ENCODE data around the gene NUCKS1.

NUCKS1 gene, protein sequence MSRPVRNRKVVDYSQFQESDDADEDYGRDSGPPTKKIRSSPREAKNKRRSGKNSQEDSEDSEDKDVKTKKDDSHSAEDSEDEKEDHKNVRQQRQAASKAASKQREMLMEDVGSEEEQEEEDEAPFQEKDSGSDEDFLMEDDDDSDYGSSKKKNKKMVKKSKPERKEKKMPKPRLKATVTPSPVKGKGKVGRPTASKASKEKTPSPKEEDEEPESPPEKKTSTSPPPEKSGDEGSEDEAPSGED

DNA sequence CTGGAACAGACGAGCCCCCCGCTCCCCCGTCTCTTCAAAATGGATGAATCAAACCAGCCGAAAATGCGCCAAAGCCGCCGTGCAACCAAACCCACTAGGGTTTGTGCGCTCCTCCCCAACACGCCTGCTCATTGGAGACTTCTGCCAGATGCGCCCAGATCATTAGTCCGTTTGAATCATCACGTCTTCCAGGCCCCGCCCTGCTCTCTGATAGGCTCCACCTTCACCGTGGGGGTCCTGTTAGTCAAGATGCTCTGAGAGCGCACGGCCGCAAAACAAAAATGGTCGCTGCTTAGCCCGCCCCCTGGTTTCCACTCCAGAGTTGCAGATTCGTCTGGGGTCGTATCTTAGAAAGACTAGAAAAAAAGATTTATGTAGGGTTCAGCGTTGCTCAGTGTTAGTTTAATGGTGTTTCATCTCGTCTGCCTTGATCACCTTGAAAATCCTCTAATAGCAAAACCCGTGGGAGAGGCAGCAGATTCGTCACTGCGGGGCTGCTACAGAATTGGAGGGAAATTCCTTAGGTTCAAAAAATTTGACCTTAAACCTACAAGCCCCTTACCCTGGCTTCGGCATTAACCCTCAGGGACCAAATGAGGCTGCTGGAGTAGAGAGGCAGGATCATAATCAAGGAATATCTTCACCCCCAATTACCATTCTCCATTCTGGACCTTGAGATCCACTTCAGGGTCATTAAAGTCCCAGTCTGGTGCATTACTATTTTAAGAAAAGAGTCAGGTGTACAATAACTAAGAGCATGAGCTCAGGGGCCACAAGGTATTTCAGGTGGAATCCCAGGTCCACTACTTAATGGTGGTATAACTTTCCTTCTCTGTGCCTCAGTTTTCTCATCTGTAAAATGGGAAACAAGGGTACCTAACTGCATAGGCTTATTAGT is at the start of gene NUCKS1:
Gene NUCKS1 (minus strand): TSS at position 45 of the 898 bp plus-strand sequence. CDS start 209 bp downstream, outside the sequence.
- DNase-seq (ENCODE audit: low read depth, low spot score): peak; percentile 100
- peak within 1 kb of the TSS; percentile 87 for H3K4me3 ChIP-seq (ENCODE audit: insufficient read length, low read depth)
- no peak for TF ChIP-seq SUZ12 (IDR thresholded peaks at IDR 0.05; ENCODE audit: extremely low read depth, insufficient read depth, insufficient read length)
- peak; percentile 78 for TF ChIP-seq YY1 (IDR thresholded peaks at IDR 0.05; ENCODE audit: insufficient read depth, insufficient read length)
- no peak for TF ChIP-seq ZNF274 (IDR thresholded peaks at IDR 0.05; ENCODE audit: low read depth, low read length)
- H3K27me3 ChIP-seq (ENCODE audit: insufficient read depth, insufficient read length): no peaks in the 10 kb centered on the region
- H3K9ac ChIP-seq (ENCODE audit: insufficient read length, low read depth): peak within 1 kb of the TSS; percentile 93
- H3K9me3 ChIP-seq (ENCODE audit: insufficient read depth, low read length): no peaks in the 10 kb centered on the region
- H3K36me3 ChIP-seq (ENCODE audit: insufficient read depth, insufficient read length, low read length): peaks cover 24% of the 10 kb centered on the region
- H3K4me1 ChIP-seq (ENCODE audit: insufficient read depth, insufficient read length): no peaks in the 10 kb centered on the region

DNA sequence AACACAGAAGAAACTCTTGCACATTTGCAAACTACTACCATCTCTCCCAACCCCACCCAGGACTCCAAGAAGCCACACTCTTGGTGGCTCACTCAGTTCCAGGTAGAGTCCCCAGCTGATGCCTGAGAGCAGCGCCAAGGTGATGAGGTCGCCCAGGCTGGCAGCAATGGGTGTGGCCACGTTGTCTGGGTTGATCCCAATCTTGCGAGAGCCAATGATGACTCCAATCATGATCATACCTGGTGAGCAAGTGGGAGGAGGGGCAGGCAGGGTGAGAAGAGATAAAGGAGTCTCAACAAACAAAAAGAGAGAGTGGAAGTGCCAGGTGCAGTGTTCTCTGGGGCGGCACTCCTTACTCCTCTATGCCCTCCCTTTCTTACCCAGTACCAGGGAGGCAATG is 48.6 kb upstream of the NUCKS1 start:
- TF ChIP-seq ZNF274 (IDR thresholded peaks at IDR 0.05; ENCODE audit: low read depth, low read length) (no peak), YY1 (IDR thresholded peaks at IDR 0.05; ENCODE audit: insufficient read depth, insufficient read length) (no peak)
- peaks cover 72% of the 10 kb centered on the region for H3K36me3 ChIP-seq (ENCODE audit: insufficient read depth, insufficient read length, low read length)

DNA sequence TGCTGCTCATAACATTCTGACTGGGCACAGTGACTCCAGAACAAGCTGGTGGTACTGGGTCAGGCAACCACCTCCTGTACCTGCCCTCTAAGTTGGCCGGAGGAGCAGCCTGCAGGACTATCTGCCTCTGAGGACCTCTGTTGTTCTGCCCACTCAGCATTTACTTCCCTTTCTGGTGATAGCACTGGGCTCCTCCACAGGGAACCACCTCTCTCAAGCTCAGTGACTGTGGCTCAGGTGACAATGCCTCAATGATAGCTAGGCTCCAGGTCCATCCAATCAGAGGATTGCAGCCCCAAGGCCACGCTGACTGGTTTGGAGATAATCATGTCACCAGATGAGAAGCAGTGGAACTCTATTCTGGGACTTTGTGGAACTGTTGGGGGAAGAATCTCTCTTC is 47.2 kb upstream of the NUCKS1 start:
- no peaks in the 10 kb centered on the region for H3K9me3 ChIP-seq (ENCODE audit: insufficient read depth, low read length)
- peaks cover 84% of the 10 kb centered on the region for H3K36me3 ChIP-seq (ENCODE audit: insufficient read depth, insufficient read length, low read length)
- no peak for DNase-seq (ENCODE audit: low read depth, low spot score)

More for the DNA sequence above, 48.6 kb upstream of the NUCKS1 start:
- DNase-seq (ENCODE audit: low read depth, low spot score): no peak
- no peak overlapping the region for H3K9ac ChIP-seq (ENCODE audit: insufficient read length, low read depth)
- H3K4me3 ChIP-seq (ENCODE audit: insufficient read length, low read depth): no peak overlapping the region
- H3K27me3 ChIP-seq (ENCODE audit: insufficient read depth, insufficient read length): no peaks in the 10 kb centered on the region
- no peaks in the 10 kb centered on the region for H3K4me1 ChIP-seq (ENCODE audit: insufficient read depth, insufficient read length)
- no peaks in the 10 kb centered on the region for H3K9me3 ChIP-seq (ENCODE audit: insufficient read depth, low read length)

DNA sequence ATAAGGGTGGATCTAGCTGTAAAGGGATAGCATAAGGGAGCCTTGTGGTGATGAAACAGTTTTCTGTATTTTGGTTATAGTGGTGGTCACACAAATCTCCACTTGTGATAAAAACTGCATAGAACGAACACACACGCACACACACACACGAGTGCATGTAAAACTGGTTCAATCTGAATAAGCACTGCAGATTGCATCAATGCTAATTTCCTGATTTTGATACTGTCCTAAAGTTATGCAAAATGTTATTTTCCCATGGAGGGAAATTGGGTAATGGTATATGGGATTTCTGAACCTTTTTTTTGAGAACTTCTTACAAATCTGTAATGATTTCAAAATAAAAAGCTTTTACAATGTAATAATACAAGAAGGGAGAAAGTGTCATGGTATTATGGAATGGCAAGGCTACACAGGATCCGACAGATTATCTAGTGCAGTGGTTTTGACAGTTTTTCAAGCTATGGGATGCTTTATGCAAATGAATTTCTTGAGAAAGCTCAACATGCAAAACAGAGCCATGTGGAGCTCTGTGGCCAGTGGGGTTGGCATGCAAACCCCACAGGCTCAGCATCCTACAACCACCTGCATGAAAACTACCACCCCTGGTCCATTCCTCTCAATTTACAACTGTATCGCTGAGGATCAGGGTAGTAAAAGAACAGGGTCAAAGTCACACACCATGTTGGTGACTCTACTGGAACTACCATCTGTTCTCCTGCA is 44.2 kb upstream of the NUCKS1 start:
- Histone ChIP-seq H3K27me3 (ENCODE audit: insufficient read depth, insufficient read length) (no peaks in the 10 kb centered on the region), H3K36me3 (ENCODE audit: insufficient read depth, insufficient read length, low read length) (peaks cover 84% of the 10 kb centered on the region), H3K9me3 (ENCODE audit: insufficient read depth, low read length) (no peaks in the 10 kb centered on the region), H3K9ac (ENCODE audit: insufficient read length, low read depth) (no peak overlapping the region), H3K4me3 (ENCODE audit: insufficient read length, low read depth) (no peak overlapping the region), H3K4me1 (ENCODE audit: insufficient read depth, insufficient read length) (peaks cover 12% of the 10 kb centered on the region)
- no peak for DNase-seq (ENCODE audit: low read depth, low spot score)
- TF ChIP-seq SUZ12 (IDR thresholded peaks at IDR 0.05; ENCODE audit: extremely low read depth, insufficient read depth, insufficient read length) (no peak), ZNF274 (IDR thresholded peaks at IDR 0.05; ENCODE audit: low read depth, low read length) (no peak), YY1 (IDR thresholded peaks at IDR 0.05; ENCODE audit: insufficient read depth, insufficient read length) (no peak)

More for the DNA sequence above, 47.2 kb upstream of the NUCKS1 start:
- Histone ChIP-seq H3K27me3 (ENCODE audit: insufficient read depth, insufficient read length) (no peaks in the 10 kb centered on the region), H3K4me1 (ENCODE audit: insufficient read depth, insufficient read length) (peaks cover 9% of the 10 kb centered on the region), H3K4me3 (ENCODE audit: insufficient read length, low read depth) (no peak overlapping the region), H3K9ac (ENCODE audit: insufficient read length, low read depth) (no peak overlapping the region)
- TF ChIP-seq SUZ12 (IDR thresholded peaks at IDR 0.05; ENCODE audit: extremely low read depth, insufficient read depth, insufficient read length) (no peak), ZNF274 (IDR thresholded peaks at IDR 0.05; ENCODE audit: low read depth, low read length) (no peak), YY1 (IDR thresholded peaks at IDR 0.05; ENCODE audit: insufficient read depth, insufficient read length) (no peak)

DNA sequence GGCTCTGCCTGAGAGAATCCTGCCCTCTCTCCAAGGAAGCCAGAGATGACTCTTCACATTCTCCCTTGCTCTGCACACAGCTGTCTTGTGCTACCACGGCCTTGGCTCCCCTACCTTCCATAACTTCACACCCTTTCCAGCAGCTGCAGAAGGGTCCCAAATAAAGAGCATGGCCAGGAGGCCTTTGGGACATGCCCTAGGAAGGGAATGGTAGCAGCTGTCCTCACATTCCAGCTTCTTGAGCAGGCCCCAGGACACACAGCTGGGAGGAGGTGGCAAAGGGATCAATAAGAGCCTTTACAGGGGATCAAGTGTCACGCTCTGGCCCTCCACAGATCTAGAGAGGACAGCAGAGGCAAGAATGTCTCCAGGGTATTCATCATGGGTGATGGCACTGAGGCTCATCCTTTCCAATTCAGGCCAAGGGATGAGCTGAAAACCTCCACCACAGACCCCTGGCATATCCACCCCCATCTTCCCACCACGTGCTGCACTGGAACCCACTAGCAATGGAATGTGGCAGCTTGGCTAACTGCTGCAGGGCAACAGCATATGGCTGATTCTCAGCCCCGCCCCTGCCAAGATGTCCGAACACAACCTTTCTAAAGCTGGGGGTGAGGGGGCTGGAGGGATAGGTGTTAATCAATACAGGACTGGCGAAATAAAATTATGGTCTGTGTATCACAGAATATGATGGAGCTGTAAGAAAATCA is 43.1 kb upstream of the NUCKS1 start:
- Histone ChIP-seq H3K27me3 (ENCODE audit: insufficient read depth, insufficient read length) (no peaks in the 10 kb centered on the region), H3K9ac (ENCODE audit: insufficient read length, low read depth) (no peak overlapping the region), H3K4me3 (ENCODE audit: insufficient read length, low read depth) (no peak overlapping the region), H3K4me1 (ENCODE audit: insufficient read depth, insufficient read length) (peaks cover 12% of the 10 kb centered on the region), H3K9me3 (ENCODE audit: insufficient read depth, low read length) (no peaks in the 10 kb centered on the region), H3K36me3 (ENCODE audit: insufficient read depth, insufficient read length, low read length) (peaks cover 74% of the 10 kb centered on the region)
- DNase-seq (ENCODE audit: low read depth, low spot score): no peak
- no peak for TF ChIP-seq ZNF274 (IDR thresholded peaks at IDR 0.05; ENCODE audit: low read depth, low read length)
- TF ChIP-seq SUZ12 (IDR thresholded peaks at IDR 0.05; ENCODE audit: extremely low read depth, insufficient read depth, insufficient read length): no peak
- TF ChIP-seq YY1 (IDR thresholded peaks at IDR 0.05; ENCODE audit: insufficient read depth, insufficient read length): no peak

DNA sequence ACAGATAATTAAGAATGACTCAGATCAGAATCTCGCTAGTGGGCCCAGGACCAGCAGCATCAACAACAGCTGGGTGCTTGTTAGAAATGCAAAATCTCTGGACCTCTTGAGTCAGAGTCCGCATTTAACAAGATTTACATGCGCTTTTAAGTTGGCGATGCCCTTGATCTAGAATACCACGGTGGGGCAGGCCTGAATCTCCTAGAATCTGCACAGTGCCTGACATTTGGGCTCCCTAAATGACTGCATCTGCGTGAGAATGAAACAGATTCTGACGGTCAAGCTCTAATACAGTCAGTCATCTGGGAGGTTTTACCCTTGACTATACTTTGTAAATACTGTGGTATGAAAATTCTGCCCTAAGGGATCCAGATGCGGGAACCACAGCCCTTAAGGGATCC is 42.5 kb upstream of the NUCKS1 start:
- H3K4me3 ChIP-seq (ENCODE audit: insufficient read length, low read depth): no peak overlapping the region
- no peaks in the 10 kb centered on the region for H3K9me3 ChIP-seq (ENCODE audit: insufficient read depth, low read length)
- no peaks in the 10 kb centered on the region for H3K27me3 ChIP-seq (ENCODE audit: insufficient read depth, insufficient read length)
- no peak for DNase-seq (ENCODE audit: low read depth, low spot score)
- peaks cover 12% of the 10 kb centered on the region for H3K4me1 ChIP-seq (ENCODE audit: insufficient read depth, insufficient read length)
- TF ChIP-seq ZNF274 (IDR thresholded peaks at IDR 0.05; ENCODE audit: low read depth, low read length) (no peak), YY1 (IDR thresholded peaks at IDR 0.05; ENCODE audit: insufficient read depth, insufficient read length) (no peak), SUZ12 (IDR thresholded peaks at IDR 0.05; ENCODE audit: extremely low read depth, insufficient read depth, insufficient read length) (no peak)
- H3K36me3 ChIP-seq (ENCODE audit: insufficient read depth, insufficient read length, low read length): peaks cover 67% of the 10 kb centered on the region
- H3K9ac ChIP-seq (ENCODE audit: insufficient read length, low read depth): no peak overlapping the region
